ENCODE data around the gene STK10.

- TF ChIP-seq CTCF (IDR thresholded peaks at IDR 0.05) (no peak), POLR2A (IDR thresholded peaks at IDR 0.05) (no peak), EP300 (IDR thresholded peaks at IDR 0.05) (no peak)
Observed at GRCh38 chr5:172223901-172224873, 36.2 kb upstream of the STK10 start.
